ENCODE results near the gene EYS. TPM values are rescaled to one million over a fixed set of nuclear protein-coding genes. Genes with fewer than 3 reads are reported as not detected.

The EYS gene
- total and polyA plus RNA-seq, 9 of the 15 experiments (the other 6 are each of a cell fraction or from before 2014, with no cell fraction given) = 0.03 to 0.36 (median 0.10) TPM; not detected in 2

- Histone ChIP-seq H3K4me2 (ENCODE audit: insufficient read depth, low read length) (no peak overlapping the region), H3K9ac (ENCODE audit: insufficient read depth in 1 of 2, low read depth in 2 of 2, low read length in 2 of 2) (no peak overlapping the region), H3K79me2 (ENCODE audit: control insufficient read depth, insufficient read depth, low read length) (no peaks in the 10 kb centered on the region), H3K36me3 (ENCODE audit: control insufficient read depth, insufficient read depth, low read length) (no peaks in the 10 kb centered on the region), H4K20me1 (replicated peaks; ENCODE audit: control insufficient read depth, insufficient read depth, low read length) (no peaks in the 10 kb centered on the region), H2AFZ (ENCODE audit: low read depth, low read length) (no peak overlapping the region), H3K4me3 (no peak overlapping the region), H3K9me1 (ENCODE audit: control insufficient read depth, insufficient read depth, low read length) (no peaks in the 10 kb centered on the region), H3K27me3 (ENCODE audit: control insufficient read depth in 2 of 2, insufficient read depth in 2 of 2, low read length in 2 of 2) (no peaks in the 10 kb centered on the region), H3K9me3 (replicated peaks; ENCODE audit: control insufficient read depth, insufficient read depth, low read depth, low read length) (no peaks in the 10 kb centered on the region), H3K4me1 (replicated peaks in 1 of 2; ENCODE audit: control insufficient read depth in 2 of 2, insufficient read depth in 2 of 2, low read length in 2 of 2) (no peaks in the 10 kb centered on the region), H3K27ac (ENCODE audit: extremely low read depth, low read depth, low read length) (no peak overlapping the region)
- TF ChIP-seq FOXJ3 (CRISPR knock-in tag; IDR thresholded peaks at IDR 0.05) (no peak), FOXJ2 (tag; IDR thresholded peaks at IDR 0.05) (no peak), CEBPG (CRISPR knock-in tag; IDR thresholded peaks at IDR 0.05) (no peak), CEBPG (tag; conservative IDR thresholded peaks at IDR 0.05 in 1 of 2, IDR thresholded peaks at IDR 0.05 in 1 of 2) (no peak), ZBTB34 (CRISPR knock-in tag; IDR thresholded peaks at IDR 0.05) (no peak), STAT6 (CRISPR knock-in tag; IDR thresholded peaks at IDR 0.05) (no peak), WHSC1 (IDR thresholded peaks at IDR 0.05; ENCODE audit: low read length) (no peak), E2F5 (CRISPR knock-in tag; IDR thresholded peaks at IDR 0.05) (no peak), ZNF140 (CRISPR knock-in tag; IDR thresholded peaks at IDR 0.05) (no peak), NFRKB (IDR thresholded peaks at IDR 0.05; ENCODE audit: low read depth) (no peak)
- intact Hi-C loops (cut with micrococcal nuclease) = no loop called here
- CTCF ChIA-PET (ENCODE audit: low intra/inter-chr PET ratio) = no interaction called here
- FAIRE-seq (no peak), ATAC-seq (no peak), DNase-seq (ENCODE audit: extremely low read depth in 1 of 4, low spot score in 3 of 4) (no peak)
- in situ Hi-C loops (cut with MboI) = no loop called here
- POLR2A ChIA-PET = no interaction called here
- 0% methylated on average over 3 of the region's 3 CpGs for WGBS (ENCODE audit: insufficient coverage, low coverage, missing lambda C conversion rate)
- no TSS peak for BruUV-seq (replicated peaks)
These were observed 1199.4 kb downstream of the EYS start for GRCh38 chr6:64507661-64508060.
